KG1 (cell line): Measurements from ENCODE around the gene AQP7.
"Not testable (repeated sequence)": the region's sequence is repeated elsewhere in the genome, so short reads cannot be mapped to it uniquely, and the experiment has no call there.

Source experiments
- DNase-seq: peaks from one replicate; lab custom pipeline; 2025; lab: John Stamatoyannopoulos, UW

AQP7 gene

GRCh38 chr9:33433871-33434270, 31.5 kb upstream of the AQP7 start:
- no peak for DNase-seq

- no peak for DNase-seq
Measured at GRCh38 chr9:33431420-33431819, 29.1 kb upstream of the AQP7 start.

- DNase-seq, result no peak
Measured at GRCh38 chr9:33430942-33431341, 28.6 kb upstream of the AQP7 start.

- DNase-seq, result no peak
Measured at GRCh38 chr9:33429256-33429985, 27.1 kb upstream of the AQP7 start.

GRCh38 chr9:33426843-33427293, 24.5 kb upstream of the AQP7 start:
- no peak for DNase-seq

GRCh38 chr9:33425128-33425533, 22.8 kb upstream of the AQP7 start:
- DNase-seq, result no peak

- not testable (repeated sequence) for DNase-seq
Measured at GRCh38 chr9:33424492-33424891, 22.1 kb upstream of the AQP7 start.

GRCh38 chr9:33424043-33424442, 21.7 kb upstream of the AQP7 start:
- not testable (repeated sequence) for DNase-seq

GRCh38 chr9:33419708-33420303, 17.4 kb upstream of the AQP7 start:
- DNase-seq, result no peak

- no peak for DNase-seq
Measured at GRCh38 chr9:33418090-33418489, 15.7 kb upstream of the AQP7 start.

GRCh38 chr9:33416996-33417395, 14.6 kb upstream of the AQP7 start:
- DNase-seq, result no peak

- no peak for DNase-seq
Measured at GRCh38 chr9:33415501-33416038, 13.2 kb upstream of the AQP7 start.

- no peak for DNase-seq
Measured at GRCh38 chr9:33414889-33415500, 12.6 kb upstream of the AQP7 start.

GRCh38 chr9:33414268-33414667, 11.9 kb upstream of the AQP7 start:
- no peak for DNase-seq

- DNase-seq, result no peak
Measured at GRCh38 chr9:33408087-33408486, 5.7 kb upstream of the AQP7 start.

- DNase-seq, result no peak
Measured at GRCh38 chr9:33407061-33407460, 4.7 kb upstream of the AQP7 start.

GRCh38 chr9:33404788-33405362, 2.5 kb upstream of the AQP7 start:
- DNase-seq, result no peak

GRCh38 chr9:33403941-33404787, 1.8 kb upstream of the AQP7 start:
- DNase-seq, result no peak

GRCh38 chr9:33401809-33402208, 559 bp downstream of the AQP7 start:
- not testable (repeated sequence) for DNase-seq

GRCh38 chr9:33399047-33399446, 3.3 kb downstream of the AQP7 start:
- DNase-seq, result not testable (repeated sequence)

- not testable (repeated sequence) for DNase-seq
Measured at GRCh38 chr9:33397801-33398200, 4.6 kb downstream of the AQP7 start.
